GM23248 (cell line): ENCODE data around the gene KAT8.

Experiments used
- EZH2 ChIP-seq: fragments of 200-600 bp; sonication (generic); IDR thresholded peaks from 2 replicates; pipeline ENCODE4 v1.6.1; 2018; ENCODE audit warnings: antibody characterized with exemption, mild to moderate bottlenecking; ENCODE audit not compliant: insufficient read depth, poor library complexity, severe bottlenecking
- EZH2phosphoT487 ChIP-seq: fragments of 200-600 bp; sonication (generic); IDR thresholded peaks from 2 replicates; pipeline ENCODE4 v1.6.1; 2018; ENCODE audit warnings: antibody characterized with exemption, moderate library complexity, mild to moderate bottlenecking, low read depth; ENCODE audit not compliant: insufficient read depth

DNA sequence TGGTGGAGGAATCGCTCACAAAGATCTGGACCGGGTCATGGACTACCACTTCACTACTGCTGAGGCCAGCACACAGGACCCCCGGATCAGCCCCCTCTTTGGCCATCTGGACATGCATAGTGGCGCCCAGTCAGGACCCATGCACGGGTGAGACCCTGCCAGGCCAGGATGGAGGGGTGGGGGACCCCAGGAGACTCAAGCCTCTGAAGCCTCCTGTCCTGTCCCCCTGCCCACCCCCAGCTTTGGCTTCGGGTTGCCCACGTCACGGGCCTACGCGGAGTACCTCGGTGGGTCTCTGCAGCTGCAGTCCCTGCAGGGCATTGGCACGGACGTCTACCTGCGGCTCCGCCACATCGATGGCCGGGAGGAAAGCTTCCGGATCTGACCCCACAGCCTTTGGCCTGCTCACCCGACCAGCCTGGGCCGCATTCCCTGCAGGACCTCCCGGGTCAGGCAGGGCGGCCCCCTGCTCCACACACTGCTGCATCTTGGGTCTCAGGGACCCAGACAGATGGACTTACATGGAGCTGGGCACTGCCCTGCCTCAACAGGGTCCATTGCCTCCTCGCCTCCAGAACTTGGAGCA lies 5.5 kb upstream of the KAT8 start:
- TF ChIP-seq EZH2 (no peak), EZH2phosphoT487 (no peak)
